HEK293 (cell line): Measurements from ENCODE around the gene PRTN3.
A peak's percentile ranks its signal among the peaks of the same experiment; 100 is the strongest.

ENCODE experiments used
- AEBP2 ChIP-seq: fragments of 450-650 bp; formaldehyde crosslinking; IDR thresholded peaks from 2 replicates; pipeline ENCODE4 v1.5.1; 2016; ENCODE audit warnings: missing biosample characterization, missing genetic modification characterization, borderline replicate concordance
- EGR2 ChIP-seq: fragments of 450-650 bp; formaldehyde crosslinking; IDR thresholded peaks from 2 replicates; pipeline ENCODE4 v1.5.1; 2016; ENCODE audit warnings: low read depth, missing biosample characterization, missing genetic modification characterization
- KLF9 ChIP-seq: fragments of 450-650 bp; formaldehyde crosslinking; IDR thresholded peaks from 2 replicates; pipeline ENCODE4 v1.5.1; 2016; ENCODE audit warnings: missing biosample characterization, missing genetic modification characterization, low read depth
- RBAK ChIP-seq: fragments of 450-650 bp; formaldehyde crosslinking; IDR thresholded peaks from 2 replicates; pipeline ENCODE4 v1.5.1; 2016; ENCODE audit warnings: missing biosample characterization, missing genetic modification characterization
- SP7 ChIP-seq: fragments of 450-650 bp; formaldehyde crosslinking; IDR thresholded peaks from 2 replicates; pipeline ENCODE4 v1.5.1; 2016; ENCODE audit warnings: missing biosample characterization, missing genetic modification characterization
- WT1 ChIP-seq: fragments of 450-650 bp; formaldehyde crosslinking; IDR thresholded peaks from 2 replicates; pipeline ENCODE4 v1.5.1; 2016; ENCODE audit warnings: missing biosample characterization, missing genetic modification characterization
- ZBTB44 ChIP-seq: fragments of 450-650 bp; IDR thresholded peaks from 2 replicates; pipeline ENCODE4 v1.5.1; 2018; ENCODE audit warnings: missing biosample characterization, mild to moderate bottlenecking, missing genetic modification characterization
- ZBTB8A ChIP-seq: fragments of 450-650 bp; formaldehyde crosslinking; IDR thresholded peaks from 2 replicates; pipeline ENCODE4 v1.5.1; 2016; ENCODE audit warnings: missing biosample characterization, missing genetic modification characterization
- ZIC2 ChIP-seq: fragments of 450-650 bp; formaldehyde crosslinking; IDR thresholded peaks from 2 replicates; pipeline ENCODE4 v1.5.1; 2016; ENCODE audit warnings: missing biosample characterization, missing genetic modification characterization
- ZNF114 ChIP-seq: fragments of 450-650 bp; formaldehyde crosslinking; IDR thresholded peaks from 2 replicates; pipeline ENCODE4 v1.5.0; 2017; ENCODE audit warnings: missing biosample characterization, missing genetic modification characterization
- ZNF248 ChIP-seq: fragments of 450-650 bp; formaldehyde crosslinking; IDR thresholded peaks from 2 replicates; pipeline ENCODE4 v1.5.1; 2017; ENCODE audit warnings: missing biosample characterization, missing genetic modification characterization
- ZNF302 ChIP-seq: fragments of 450-650 bp; formaldehyde crosslinking; IDR thresholded peaks from 2 replicates; pipeline ENCODE4 v1.5.1; 2016; ENCODE audit warnings: missing biosample characterization, missing genetic modification characterization, low read depth
- ZNF335 ChIP-seq: fragments of 450-650 bp; formaldehyde crosslinking; conservative IDR thresholded peaks from 2 replicates; pipeline ENCODE4 v1.5.1; 2016; ENCODE audit warnings: missing biosample characterization, missing genetic modification characterization
- ZNF529 ChIP-seq: fragments of 450-650 bp; formaldehyde crosslinking; IDR thresholded peaks from 2 replicates; pipeline ENCODE4 v1.5.1; 2017; ENCODE audit warnings: missing genetic modification characterization, missing biosample characterization; ENCODE audit not compliant: insufficient replicate concordance
- ZNF600 ChIP-seq: fragments of 450-650 bp; formaldehyde crosslinking; IDR thresholded peaks from 2 replicates; pipeline ENCODE4 v1.5.1; 2016; ENCODE audit warnings: missing biosample characterization, missing genetic modification characterization
- ZNF629 ChIP-seq: fragments of 450-650 bp; formaldehyde crosslinking; IDR thresholded peaks from 2 replicates; pipeline ENCODE4 v1.5.1; 2017; ENCODE audit warnings: missing biosample characterization, missing genetic modification characterization
- ZNF692 ChIP-seq: fragments of 450-650 bp; formaldehyde crosslinking; IDR thresholded peaks from 2 replicates; pipeline ENCODE4 v1.5.1; 2016; ENCODE audit warnings: missing biosample characterization, missing genetic modification characterization
- TF ChIP-seq, protein P1 (sequence below): fragments of 450-650 bp; formaldehyde crosslinking; conservative IDR thresholded peaks from 2 replicates; pipeline ENCODE4 v1.5.1; 2016; ENCODE audit warnings: low read depth, missing biosample characterization, missing genetic modification characterization
- TF ChIP-seq, protein P2 (sequence below): fragments of 450-650 bp; formaldehyde crosslinking; optimal IDR thresholded peaks from 2 replicates; pipeline ENCODE3; 2016; ENCODE audit warnings: missing biosample characterization, mild to moderate bottlenecking, missing genetic modification characterization
- TF ChIP-seq, protein P3 (sequence below): fragments of 450-650 bp; formaldehyde crosslinking; IDR thresholded peaks from 2 replicates; pipeline ENCODE4 v1.5.1; 2016; ENCODE audit warnings: missing biosample characterization, missing genetic modification characterization

PRTN3 gene

GRCh38 chr19:801030-801860, 39.6 kb upstream of the PRTN3 start (continued):
- TF ChIP-seq AEBP2 (tag by site-specific recombination) (no peak), SP7 (0 out of 2 replicates have a peak, but pooled peaks have one; percentile 30), ZNF692 (0 out of 2 replicates have a peak, but pooled peaks have one; percentile 34), ZNF302 (tag by site-specific recombination) (no peak), ZBTB8A (tag by site-specific recombination) (peak; percentile 81), ZBTB44 (tag by site-specific recombination) (no peak), WT1 (tag by site-specific recombination) (peak; percentile 82), ZNF248 (tag by site-specific recombination) (no peak), RBAK (tag by site-specific recombination) (no peak), ZNF114 (tag by site-specific recombination) (no peak), ZNF629 (tag by site-specific recombination) (no peak), ZNF529 (tag by site-specific recombination) (no peak), KLF9 (tag by site-specific recombination) (peak; percentile 74), ZNF600 (tag by site-specific recombination) (0 out of 2 replicates have a peak, but pooled peaks have one; percentile 15), EGR2 (tag by site-specific recombination) (peak; percentile 39; the same call in 1 of the 2 replicates), ZIC2 (tag by site-specific recombination) (peak; percentile 86), ZNF335 (peak; percentile 46)
- TF ChIP-seq, protein P1, sequence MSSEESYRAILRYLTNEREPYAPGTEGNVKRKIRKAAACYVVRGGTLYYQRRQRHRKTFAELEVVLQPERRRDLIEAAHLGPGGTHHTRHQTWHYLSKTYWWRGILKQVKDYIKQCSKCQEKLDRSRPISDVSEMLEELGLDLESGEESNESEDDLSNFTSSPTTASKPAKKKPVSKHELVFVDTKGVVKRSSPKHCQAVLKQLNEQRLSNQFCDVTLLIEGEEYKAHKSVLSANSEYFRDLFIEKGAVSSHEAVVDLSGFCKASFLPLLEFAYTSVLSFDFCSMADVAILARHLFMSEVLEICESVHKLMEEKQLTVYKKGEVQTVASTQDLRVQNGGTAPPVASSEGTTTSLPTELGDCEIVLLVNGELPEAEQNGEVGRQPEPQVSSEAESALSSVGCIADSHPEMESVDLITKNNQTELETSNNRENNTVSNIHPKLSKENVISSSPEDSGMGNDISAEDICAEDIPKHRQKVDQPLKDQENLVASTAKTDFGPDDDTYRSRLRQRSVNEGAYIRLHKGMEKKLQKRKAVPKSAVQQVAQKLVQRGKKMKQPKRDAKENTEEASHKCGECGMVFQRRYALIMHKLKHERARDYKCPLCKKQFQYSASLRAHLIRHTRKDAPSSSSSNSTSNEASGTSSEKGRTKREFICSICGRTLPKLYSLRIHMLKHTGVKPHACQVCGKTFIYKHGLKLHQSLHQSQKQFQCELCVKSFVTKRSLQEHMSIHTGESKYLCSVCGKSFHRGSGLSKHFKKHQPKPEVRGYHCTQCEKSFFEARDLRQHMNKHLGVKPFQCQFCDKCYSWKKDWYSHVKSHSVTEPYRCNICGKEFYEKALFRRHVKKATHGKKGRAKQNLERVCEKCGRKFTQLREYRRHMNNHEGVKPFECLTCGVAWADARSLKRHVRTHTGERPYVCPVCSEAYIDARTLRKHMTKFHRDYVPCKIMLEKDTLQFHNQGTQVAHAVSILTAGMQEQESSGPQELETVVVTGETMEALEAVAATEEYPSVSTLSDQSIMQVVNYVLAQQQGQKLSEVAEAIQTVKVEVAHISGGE (tag by site-specific recombination) = peak; percentile 61
- TF ChIP-seq, protein P2, sequence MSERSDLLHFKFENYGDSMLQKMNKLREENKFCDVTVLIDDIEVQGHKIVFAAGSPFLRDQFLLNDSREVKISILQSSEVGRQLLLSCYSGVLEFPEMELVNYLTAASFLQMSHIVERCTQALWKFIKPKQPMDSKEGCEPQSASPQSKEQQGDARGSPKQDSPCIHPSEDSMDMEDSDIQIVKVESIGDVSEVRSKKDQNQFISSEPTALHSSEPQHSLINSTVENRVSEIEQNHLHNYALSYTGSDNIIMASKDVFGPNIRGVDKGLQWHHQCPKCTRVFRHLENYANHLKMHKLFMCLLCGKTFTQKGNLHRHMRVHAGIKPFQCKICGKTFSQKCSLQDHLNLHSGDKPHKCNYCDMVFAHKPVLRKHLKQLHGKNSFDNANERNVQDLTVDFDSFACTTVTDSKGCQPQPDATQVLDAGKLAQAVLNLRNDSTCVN (tag by site-specific recombination) = no peak
- TF ChIP-seq, protein P3, sequence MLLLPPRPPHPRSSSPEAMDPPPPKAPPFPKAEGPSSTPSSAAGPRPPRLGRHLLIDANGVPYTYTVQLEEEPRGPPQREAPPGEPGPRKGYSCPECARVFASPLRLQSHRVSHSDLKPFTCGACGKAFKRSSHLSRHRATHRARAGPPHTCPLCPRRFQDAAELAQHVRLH (tag by site-specific recombination) = no peak
